Neural progenitor cell (in vitro differentiated cells): ENCODE data around the gene LKAAEAR1. TPM values are rescaled to one million over a fixed set of nuclear protein-coding genes. Genes with fewer than 3 reads are reported as not detected.

Source experiments
- DNase-seq: peaks from one replicate; pipeline ENCODE4 v3.0.0-alpha.2; 2016; ENCODE audit warnings: low spot score
- H2AFZ ChIP-seq: fragments of 200-600 bp; sonication (generic); replicated peaks from 2 replicates; pipeline ENCODE4 v1.6.1; 2016; ENCODE audit warnings: antibody characterized with exemption
- H3F3A ChIP-seq: fragments of 200-600 bp; sonication (generic); 2 replicates; pipeline ENCODE4 v1.6.1; 2016; ENCODE audit warnings: antibody characterized with exemption, low read depth
- H3K27ac ChIP-seq: fragments of 200-600 bp; sonication (generic); 2 replicates; pipeline ENCODE4 v1.5.1; 2016; ENCODE audit warnings: mild to moderate bottlenecking
- H3K27me3 ChIP-seq: fragments of 200-600 bp; sonication (generic); 2 replicates; pipeline ENCODE4 v1.6.1; 2016; ENCODE audit warnings: mild to moderate bottlenecking, moderate library complexity
- H3K36me3 ChIP-seq: fragments of 200-600 bp; sonication (generic); 2 replicates; pipeline ENCODE4 v1.5.1; 2016
- H3K4me1 ChIP-seq: fragments of 200-600 bp; sonication (generic); 2 replicates; pipeline ENCODE4 v1.6.1; 2016; ENCODE audit warnings: mixed run types
- H3K4me2 ChIP-seq: fragments of 200-600 bp; sonication (generic); 2 replicates; pipeline ENCODE4 v1.6.1; 2016
- H3K4me3 ChIP-seq: fragments of 200-600 bp; sonication (generic); 2 replicates; pipeline ENCODE4 v1.5.1; 2016
- H3K79me2 ChIP-seq: fragments of 200-600 bp; sonication (generic); 2 replicates; pipeline ENCODE4 v1.6.1; 2016; ENCODE audit warnings: low read depth
- H3K9ac ChIP-seq: fragments of 200-600 bp; sonication (generic); 2 replicates; pipeline ENCODE4 v1.6.1; 2016
- H3K9me3 ChIP-seq: fragments of 200-600 bp; sonication (generic); 2 replicates; pipeline ENCODE4 v1.5.1; 2016; ENCODE audit warnings: low read depth
- H4K20me1 ChIP-seq: fragments of 200-600 bp; sonication (generic); 2 replicates; pipeline ENCODE4 v1.6.1; 2016; ENCODE audit warnings: low read depth
- H3K27ac Mint-ChIP-seq: 3 replicates; pipeline ENCODE4 v1.8.0; 2021; ENCODE audit warnings: mixed read lengths
- H3K27me3 Mint-ChIP-seq: 2 replicates; pipeline ENCODE4 v1.8.0; 2022; ENCODE audit warnings: low read depth, mild to moderate bottlenecking, inconsistent platforms, moderate library complexity, mixed read lengths; ENCODE audit not compliant: insufficient read depth
- H3K36me3 Mint-ChIP-seq: 3 replicates; pipeline ENCODE4 v1.8.0; 2021; ENCODE audit warnings: mixed read lengths
- H3K4me1 Mint-ChIP-seq: 3 replicates; pipeline ENCODE4 v1.8.0; 2021; ENCODE audit warnings: mixed read lengths
- H3K4me3 Mint-ChIP-seq: 3 replicates; pipeline ENCODE4 v1.8.0; 2021; ENCODE audit warnings: mild to moderate bottlenecking, moderate library complexity, mixed read lengths
- H3K9me3 Mint-ChIP-seq: 3 replicates; pipeline ENCODE4 v1.8.0; 2020; ENCODE audit warnings: mixed read lengths
- EZH2 ChIP-seq: fragments of 200-600 bp; sonication (generic); IDR thresholded peaks from 2 replicates; pipeline ENCODE4 v1.6.1; 2017; ENCODE audit warnings: antibody characterized with exemption, mild to moderate bottlenecking, moderate library complexity
- EZH2phosphoT487 ChIP-seq: fragments of 200-600 bp; sonication (generic); IDR thresholded peaks from 2 replicates; pipeline ENCODE4 v1.6.1; 2017; ENCODE audit warnings: antibody characterized with exemption
- total RNA-seq: library from RNA; depleted of rRNA; stranded (reverse); fragments of >200 nt; gene quantifications from 2 replicates; pipeline ENCODE4 v1.2.3, GENCODE V29; 2015; ENCODE audit warnings: low replicate concordance
- TF ChIP-seq, protein P1 (sequence below): fragments of 200-600 bp; sonication (generic); IDR thresholded peaks from 2 replicates; pipeline ENCODE4 v1.5.1; 2017; ENCODE audit warnings: antibody characterized with exemption, mild to moderate bottlenecking

LKAAEAR1 gene
- total RNA-seq, 1 donor from 2014 or later = not detected

- H3K4me1 Mint-ChIP-seq = peaks cover 19% of the 10 kb centered on the region
- H3K79me2 ChIP-seq = no peaks in the 10 kb centered on the region
- H3K27ac Mint-ChIP-seq = no peak overlapping the region
- peaks cover 60% of the 10 kb centered on the region for H3K27me3 ChIP-seq
- H3K9ac ChIP-seq = no peak overlapping the region
- no peaks in the 10 kb centered on the region for H3K36me3 Mint-ChIP-seq
- peaks cover 26% of the 10 kb centered on the region for H3K27me3 Mint-ChIP-seq
- H3K4me3 Mint-ChIP-seq = no peak overlapping the region
- peaks cover 8% of the 10 kb centered on the region for H3K4me1 ChIP-seq
- no peaks in the 10 kb centered on the region for H3K9me3 ChIP-seq
- H2AFZ ChIP-seq = no peak overlapping the region
- peaks cover 14% of the 10 kb centered on the region for H4K20me1 ChIP-seq
- H3K27ac ChIP-seq = no peak overlapping the region
- no peak overlapping the region for H3K4me2 ChIP-seq
- no peak overlapping the region for H3K4me3 ChIP-seq
- peaks cover 2% of the 10 kb centered on the region for H3K9me3 Mint-ChIP-seq
- no peaks in the 10 kb centered on the region for H3K36me3 ChIP-seq
- H3F3A ChIP-seq = peaks cover 23% of the 10 kb centered on the region
- no peak for TF ChIP-seq EZH2phosphoT487
- TF ChIP-seq, protein P1, sequence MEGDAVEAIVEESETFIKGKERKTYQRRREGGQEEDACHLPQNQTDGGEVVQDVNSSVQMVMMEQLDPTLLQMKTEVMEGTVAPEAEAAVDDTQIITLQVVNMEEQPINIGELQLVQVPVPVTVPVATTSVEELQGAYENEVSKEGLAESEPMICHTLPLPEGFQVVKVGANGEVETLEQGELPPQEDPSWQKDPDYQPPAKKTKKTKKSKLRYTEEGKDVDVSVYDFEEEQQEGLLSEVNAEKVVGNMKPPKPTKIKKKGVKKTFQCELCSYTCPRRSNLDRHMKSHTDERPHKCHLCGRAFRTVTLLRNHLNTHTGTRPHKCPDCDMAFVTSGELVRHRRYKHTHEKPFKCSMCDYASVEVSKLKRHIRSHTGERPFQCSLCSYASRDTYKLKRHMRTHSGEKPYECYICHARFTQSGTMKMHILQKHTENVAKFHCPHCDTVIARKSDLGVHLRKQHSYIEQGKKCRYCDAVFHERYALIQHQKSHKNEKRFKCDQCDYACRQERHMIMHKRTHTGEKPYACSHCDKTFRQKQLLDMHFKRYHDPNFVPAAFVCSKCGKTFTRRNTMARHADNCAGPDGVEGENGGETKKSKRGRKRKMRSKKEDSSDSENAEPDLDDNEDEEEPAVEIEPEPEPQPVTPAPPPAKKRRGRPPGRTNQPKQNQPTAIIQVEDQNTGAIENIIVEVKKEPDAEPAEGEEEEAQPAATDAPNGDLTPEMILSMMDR = no peak
- DNase-seq = no peak
Observed at GRCh38 chr20:64052326-64052722, 31.9 kb downstream of the LKAAEAR1 start.

DNA sequence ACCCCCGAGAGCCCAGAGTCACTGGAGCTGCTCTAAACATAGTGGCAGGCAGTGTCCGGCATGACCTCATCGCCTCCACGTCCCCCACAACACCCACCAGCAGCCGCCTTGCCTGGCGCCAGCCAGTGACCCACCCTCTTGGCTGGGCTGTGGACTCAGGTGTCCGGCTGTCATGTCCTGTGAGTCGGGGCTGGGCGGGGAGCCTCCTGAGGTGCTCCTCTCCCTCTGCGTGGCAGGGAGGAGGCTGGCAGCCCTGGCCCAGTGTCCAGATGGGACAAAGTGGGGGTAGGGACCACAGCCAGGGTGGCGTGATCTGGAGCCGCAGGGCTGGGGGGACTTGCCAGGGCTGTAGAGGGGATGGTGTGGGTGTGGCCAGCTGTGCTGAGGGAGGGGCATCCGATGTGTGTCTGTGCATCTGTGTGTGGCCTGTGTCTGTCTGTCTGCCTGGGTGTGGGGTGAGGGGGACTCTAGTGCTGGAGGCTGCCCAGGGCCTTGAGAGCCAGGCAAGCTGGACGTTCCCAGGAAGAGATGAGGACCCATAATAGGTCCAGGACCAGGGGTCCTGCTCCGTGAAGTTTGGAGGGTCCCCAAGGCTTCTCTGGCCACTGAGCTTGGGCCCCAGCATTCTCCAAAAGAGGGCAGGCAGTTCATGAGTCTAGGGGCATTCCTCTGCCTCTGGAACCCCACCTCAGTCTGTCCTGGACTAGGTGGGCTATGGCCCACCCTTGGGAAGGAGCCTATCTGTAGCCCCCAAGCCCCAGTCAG lies 32.5 kb downstream of the LKAAEAR1 start:
- DNase-seq = no peak
- Mint-ChIP-seq H3K9me3 (peaks cover 2% of the 10 kb centered on the region), H3K4me1 (peaks cover 17% of the 10 kb centered on the region), H3K36me3 (no peaks in the 10 kb centered on the region), H3K4me3 (no peak overlapping the region), H3K27ac (no peak overlapping the region), H3K27me3 (peaks cover 31% of the 10 kb centered on the region)
- H3K4me2 ChIP-seq = no peak overlapping the region
- no peak overlapping the region for H2AFZ ChIP-seq
- H3K79me2 ChIP-seq = no peaks in the 10 kb centered on the region
- H3K4me3 ChIP-seq = no peak overlapping the region
- TF ChIP-seq, protein P1 = no peak
- no peak for TF ChIP-seq EZH2
- no peak for TF ChIP-seq EZH2phosphoT487
- H3K27ac ChIP-seq = no peak overlapping the region
- H3F3A ChIP-seq = peaks cover 19% of the 10 kb centered on the region
- H3K27me3 ChIP-seq = peaks cover 66% of the 10 kb centered on the region
- H4K20me1 ChIP-seq = peaks cover 18% of the 10 kb centered on the region
- no peaks in the 10 kb centered on the region for H3K9me3 ChIP-seq
- no peak overlapping the region for H3K9ac ChIP-seq
- no peaks in the 10 kb centered on the region for H3K36me3 ChIP-seq
- peaks cover 8% of the 10 kb centered on the region for H3K4me1 ChIP-seq

- Histone ChIP-seq H3F3A (peaks cover 19% of the 10 kb centered on the region), H2AFZ (no peak overlapping the region), H3K4me1 (peaks cover 8% of the 10 kb centered on the region), H3K27me3 (peaks cover 73% of the 10 kb centered on the region), H3K27ac (no peak overlapping the region), H3K4me3 (no peak overlapping the region), H3K79me2 (no peaks in the 10 kb centered on the region), H4K20me1 (peaks cover 18% of the 10 kb centered on the region), H3K9me3 (no peaks in the 10 kb centered on the region), H3K36me3 (no peaks in the 10 kb centered on the region), H3K9ac (no peak overlapping the region), H3K4me2 (no peak overlapping the region)
- no peaks in the 10 kb centered on the region for H3K36me3 Mint-ChIP-seq
- H3K27me3 Mint-ChIP-seq = peaks cover 36% of the 10 kb centered on the region
- peaks cover 2% of the 10 kb centered on the region for H3K9me3 Mint-ChIP-seq
- TF ChIP-seq EZH2phosphoT487 (no peak), EZH2 (no peak)
- TF ChIP-seq, protein P1 = no peak
- H3K4me3 Mint-ChIP-seq = no peak overlapping the region
- peaks cover 17% of the 10 kb centered on the region for H3K4me1 Mint-ChIP-seq
- no peak overlapping the region for H3K27ac Mint-ChIP-seq
- DNase-seq = no peak
Observed at GRCh38 chr20:64051033-64051452, 33.2 kb downstream of the LKAAEAR1 start.
